ENCODE results near the gene LYPD6B. TPM values are rescaled to one million over a fixed set of nuclear protein-coding genes. Genes with fewer than 3 reads are reported as not detected.

The LYPD6B gene
- total RNA-seq, 1 donor from 2014 or later, result 13.5 TPM

DNA sequence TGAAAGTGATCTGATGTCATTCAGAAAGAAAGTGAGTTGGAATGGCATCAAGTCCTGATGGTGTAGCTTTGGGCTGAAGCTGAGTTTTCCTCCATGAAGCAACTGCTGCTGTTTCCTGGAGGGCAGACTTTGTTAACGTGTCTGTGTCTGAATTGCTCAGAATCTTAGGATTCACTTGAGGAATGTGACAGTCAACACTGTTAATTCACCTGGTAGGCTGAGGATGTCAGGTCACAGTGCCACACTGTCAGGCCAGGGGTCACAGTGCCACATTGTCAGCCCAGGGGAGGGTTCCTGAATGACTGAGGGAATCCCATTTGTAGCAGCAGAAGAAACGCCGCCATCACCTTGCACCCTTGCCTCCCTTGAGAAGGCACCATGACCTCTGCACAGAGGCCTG, 39.4 kb downstream of the LYPD6B start:
- no peaks in the 10 kb centered on the region for H3K27me3 Mint-ChIP-seq (ENCODE audit: unreplicated experiment)
- peak overlapping the region; percentile 90 for H3K27ac Mint-ChIP-seq (ENCODE audit: unreplicated experiment)
- H3K4me1 Mint-ChIP-seq (ENCODE audit: unreplicated experiment), result peaks cover 58% of the 10 kb centered on the region
- TF ChIP-seq, protein P1, sequence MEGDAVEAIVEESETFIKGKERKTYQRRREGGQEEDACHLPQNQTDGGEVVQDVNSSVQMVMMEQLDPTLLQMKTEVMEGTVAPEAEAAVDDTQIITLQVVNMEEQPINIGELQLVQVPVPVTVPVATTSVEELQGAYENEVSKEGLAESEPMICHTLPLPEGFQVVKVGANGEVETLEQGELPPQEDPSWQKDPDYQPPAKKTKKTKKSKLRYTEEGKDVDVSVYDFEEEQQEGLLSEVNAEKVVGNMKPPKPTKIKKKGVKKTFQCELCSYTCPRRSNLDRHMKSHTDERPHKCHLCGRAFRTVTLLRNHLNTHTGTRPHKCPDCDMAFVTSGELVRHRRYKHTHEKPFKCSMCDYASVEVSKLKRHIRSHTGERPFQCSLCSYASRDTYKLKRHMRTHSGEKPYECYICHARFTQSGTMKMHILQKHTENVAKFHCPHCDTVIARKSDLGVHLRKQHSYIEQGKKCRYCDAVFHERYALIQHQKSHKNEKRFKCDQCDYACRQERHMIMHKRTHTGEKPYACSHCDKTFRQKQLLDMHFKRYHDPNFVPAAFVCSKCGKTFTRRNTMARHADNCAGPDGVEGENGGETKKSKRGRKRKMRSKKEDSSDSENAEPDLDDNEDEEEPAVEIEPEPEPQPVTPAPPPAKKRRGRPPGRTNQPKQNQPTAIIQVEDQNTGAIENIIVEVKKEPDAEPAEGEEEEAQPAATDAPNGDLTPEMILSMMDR (IDR thresholded peaks at IDR 0.05), result no peak
- no peak for DNase-seq (ENCODE audit: extremely low spot score, unreplicated experiment)
- no peaks in the 10 kb centered on the region for H3K9me3 Mint-ChIP-seq (ENCODE audit: unreplicated experiment)
- H3K4me3 Mint-ChIP-seq (ENCODE audit: unreplicated experiment), result no peak overlapping the region
- no peaks in the 10 kb centered on the region for H3K36me3 Mint-ChIP-seq (ENCODE audit: unreplicated experiment)

DNA sequence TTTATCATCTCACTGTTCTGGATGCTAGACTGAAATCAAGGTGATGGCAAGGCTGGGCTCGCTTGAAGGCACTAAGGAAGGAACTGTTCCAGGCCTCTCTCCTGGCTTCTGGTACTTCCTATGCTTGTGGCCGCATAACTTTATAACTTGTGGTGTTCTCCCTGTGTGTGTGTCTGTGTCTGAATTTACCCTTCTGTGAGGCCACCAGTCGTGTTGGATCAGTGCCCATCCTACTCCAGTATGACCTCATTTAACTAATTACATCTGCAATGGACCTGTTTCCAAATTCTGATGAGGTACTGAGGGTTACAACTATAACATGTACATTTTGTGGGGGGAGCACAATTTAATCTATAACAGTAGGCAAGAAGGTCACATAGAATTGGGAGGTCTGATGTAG, 41.6 kb downstream of the LYPD6B start:
- H3K27me3 Mint-ChIP-seq (ENCODE audit: unreplicated experiment), result no peaks in the 10 kb centered on the region
- H3K4me3 Mint-ChIP-seq (ENCODE audit: unreplicated experiment), result no peak overlapping the region
- H3K4me1 Mint-ChIP-seq (ENCODE audit: unreplicated experiment), result peaks cover 66% of the 10 kb centered on the region
- TF ChIP-seq, protein P1 (IDR thresholded peaks at IDR 0.05), result no peak
- H3K36me3 Mint-ChIP-seq (ENCODE audit: unreplicated experiment), result no peaks in the 10 kb centered on the region
- no peaks in the 10 kb centered on the region for H3K9me3 Mint-ChIP-seq (ENCODE audit: unreplicated experiment)
- no peak overlapping the region for H3K27ac Mint-ChIP-seq (ENCODE audit: unreplicated experiment)
- no peak for DNase-seq (ENCODE audit: extremely low spot score, unreplicated experiment)

DNA sequence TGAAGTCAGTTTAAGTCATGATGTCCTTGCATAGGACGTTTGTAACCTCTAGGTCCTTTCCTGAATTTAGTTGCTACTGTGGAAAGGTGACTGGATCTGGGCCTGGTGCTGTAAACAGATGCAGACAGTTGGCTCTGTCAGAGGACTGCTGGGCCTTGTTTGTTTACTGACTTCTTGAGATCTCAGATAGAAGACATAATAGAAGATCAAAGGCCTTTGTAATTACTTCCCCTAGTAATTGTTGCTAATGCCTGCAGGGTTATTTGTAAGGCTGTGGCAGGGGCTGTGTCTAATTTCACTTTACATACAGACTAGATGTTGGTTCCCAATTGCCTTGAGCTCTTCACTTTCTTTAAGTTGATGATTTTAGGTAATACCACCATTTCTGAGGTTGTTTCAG, 42.5 kb downstream of the LYPD6B start:
- peaks cover 64% of the 10 kb centered on the region for H3K4me1 Mint-ChIP-seq (ENCODE audit: unreplicated experiment)
- H3K36me3 Mint-ChIP-seq (ENCODE audit: unreplicated experiment), result no peaks in the 10 kb centered on the region
- H3K9me3 Mint-ChIP-seq (ENCODE audit: unreplicated experiment), result peaks cover 4% of the 10 kb centered on the region
- H3K27me3 Mint-ChIP-seq (ENCODE audit: unreplicated experiment), result no peaks in the 10 kb centered on the region
- TF ChIP-seq, protein P1 (IDR thresholded peaks at IDR 0.05), result no peak
- H3K27ac Mint-ChIP-seq (ENCODE audit: unreplicated experiment), result no peak overlapping the region
- DNase-seq (ENCODE audit: extremely low spot score, unreplicated experiment), result no peak
- H3K4me3 Mint-ChIP-seq (ENCODE audit: unreplicated experiment), result no peak overlapping the region

DNA sequence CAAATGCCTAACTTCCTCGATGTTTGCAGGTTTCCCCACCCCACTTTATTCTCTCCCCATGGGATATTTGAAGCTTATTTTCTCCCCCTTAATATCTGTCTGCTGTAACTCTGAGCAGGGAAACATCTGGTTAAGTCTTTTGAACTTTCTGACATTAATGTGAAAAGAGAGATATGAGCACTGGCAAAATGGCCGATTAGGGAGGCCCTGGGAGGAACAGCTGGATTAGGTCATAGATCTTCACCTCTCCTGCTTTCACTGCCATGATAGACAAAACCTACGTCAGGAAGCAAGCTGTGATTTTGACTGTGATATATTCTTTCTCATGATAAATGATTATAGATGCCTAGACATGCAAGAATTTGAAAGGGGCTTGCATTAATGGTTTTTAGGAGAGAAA, 43.6 kb downstream of the LYPD6B start:
- Mint-ChIP-seq H3K36me3 (ENCODE audit: unreplicated experiment) (no peaks in the 10 kb centered on the region), H3K27me3 (ENCODE audit: unreplicated experiment) (no peaks in the 10 kb centered on the region), H3K9me3 (ENCODE audit: unreplicated experiment) (peaks cover 4% of the 10 kb centered on the region), H3K27ac (ENCODE audit: unreplicated experiment) (no peak overlapping the region), H3K4me3 (ENCODE audit: unreplicated experiment) (no peak overlapping the region), H3K4me1 (ENCODE audit: unreplicated experiment) (peaks cover 53% of the 10 kb centered on the region)
- TF ChIP-seq, protein P1 (IDR thresholded peaks at IDR 0.05), result no peak
- DNase-seq (ENCODE audit: extremely low spot score, unreplicated experiment), result no peak

DNA sequence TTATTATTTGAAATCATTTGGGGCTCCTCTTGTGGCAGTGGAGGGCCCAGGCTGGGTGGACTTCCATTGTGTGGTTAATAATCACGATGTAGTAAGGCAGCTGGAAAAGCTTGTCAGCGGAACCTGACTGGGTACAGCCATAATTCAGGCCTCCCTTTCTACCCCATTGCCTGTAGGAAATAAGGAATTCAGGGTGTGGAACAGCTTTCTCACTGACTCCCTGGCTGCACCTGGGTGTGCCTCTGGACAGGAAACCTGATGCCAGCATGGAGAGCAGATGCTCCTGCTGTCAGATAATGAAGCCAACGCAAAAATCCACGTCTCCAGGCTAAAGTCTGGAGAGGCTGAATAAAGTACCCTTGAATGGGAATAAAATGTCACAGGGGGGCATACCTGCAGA, 44.2 kb downstream of the LYPD6B start:
- no peak overlapping the region for H3K4me3 Mint-ChIP-seq (ENCODE audit: unreplicated experiment)
- no peaks in the 10 kb centered on the region for H3K27me3 Mint-ChIP-seq (ENCODE audit: unreplicated experiment)
- H3K27ac Mint-ChIP-seq (ENCODE audit: unreplicated experiment), result no peak overlapping the region
- TF ChIP-seq, protein P1 (IDR thresholded peaks at IDR 0.05), result no peak
- no peaks in the 10 kb centered on the region for H3K36me3 Mint-ChIP-seq (ENCODE audit: unreplicated experiment)
- H3K9me3 Mint-ChIP-seq (ENCODE audit: unreplicated experiment), result peaks cover 4% of the 10 kb centered on the region
- DNase-seq (ENCODE audit: extremely low spot score, unreplicated experiment), result no peak
- peaks cover 47% of the 10 kb centered on the region for H3K4me1 Mint-ChIP-seq (ENCODE audit: unreplicated experiment)
